Fibroblast of mammary gland (primary cell): ENCODE data around the gene RTN4.

Experiments used
- DNase-seq: peaks from one replicate; pipeline ENCODE4 v3.0.0-alpha.2; 2010; ENCODE audit warnings: low read depth
- H3K4me3 ChIP-seq: 2 replicates; pipeline ENCODE4 v1.5.1; 2011; ENCODE audit warnings: low read depth, mild to moderate bottlenecking, low read length, moderate library complexity; ENCODE audit not compliant: control insufficient read depth
- CTCF ChIP-seq: conservative IDR thresholded peaks from 2 replicates; pipeline ENCODE4 v1.5.1; 2011; ENCODE audit warnings: low read depth, low read length, inconsistent platforms; ENCODE audit not compliant: control insufficient read depth, insufficient read depth

Gene RTN4

GRCh38 chr2:55049821-55050099, 491 bp downstream of the RTN4 start:
- peak overlapping the region; percentile 95 for H3K4me3 ChIP-seq
- TF ChIP-seq CTCF: no peak
- DNase-seq: no peak

GRCh38 chr2:55049043-55049820, 1.0 kb downstream of the RTN4 start:
- peak; percentile 70 for DNase-seq

GRCh38 chr2:55048508-55049042, 1.7 kb downstream of the RTN4 start:
- H3K4me3 ChIP-seq: peak overlapping the region; percentile 95
- peak; percentile 48 for DNase-seq
- peak; percentile 26 for TF ChIP-seq CTCF

More at GRCh38 chr2:55049043-55049820, 1.0 kb downstream of the RTN4 start:
- TF ChIP-seq CTCF: peak; percentile 62
- H3K4me3 ChIP-seq: peak overlapping the region; percentile 95

GRCh38 chr2:55047677-55048299, 2.5 kb downstream of the RTN4 start:
- H3K4me3 ChIP-seq: peak overlapping the region; percentile 95
- no peak for TF ChIP-seq CTCF
- peak; percentile 53 for DNase-seq

GRCh38 chr2:55045780-55046179, 4.5 kb downstream of the RTN4 start:
- peak overlapping the region; percentile 95 for H3K4me3 ChIP-seq
- DNase-seq: no peak
- TF ChIP-seq CTCF: no peak

GRCh38 chr2:55043841-55044240, 6.4 kb downstream of the RTN4 start:
- no peak for DNase-seq
- no peak overlapping the region for H3K4me3 ChIP-seq
- TF ChIP-seq CTCF: no peak
